ENCODE results near the gene WDPCP.

Gene WDPCP

GRCh38 chr2:63503818-63504217 lies 84.5 kb downstream of the WDPCP start:
- no peak for DNase-seq (ENCODE audit: extremely low read depth, low read depth)
- no peak for TF ChIP-seq CTCF (IDR thresholded peaks at IDR 0.05; ENCODE audit: low read depth, low read length)

GRCh38 chr2:63500398-63500797 lies 87.9 kb downstream of the WDPCP start:
- no peak for DNase-seq (ENCODE audit: extremely low read depth, low read depth)
- TF ChIP-seq CTCF (IDR thresholded peaks at IDR 0.05; ENCODE audit: low read depth, low read length) = no peak

- no peak for DNase-seq (ENCODE audit: extremely low read depth, low read depth)
- TF ChIP-seq CTCF (IDR thresholded peaks at IDR 0.05; ENCODE audit: low read depth, low read length) = no peak
Measured at GRCh38 chr2:63497576-63497975, 90.7 kb downstream of the WDPCP start.

- TF ChIP-seq CTCF (IDR thresholded peaks at IDR 0.05; ENCODE audit: low read depth, low read length) = no peak
Measured at GRCh38 chr2:63494968-63495367, 93.3 kb downstream of the WDPCP start.

GRCh38 chr2:63494100-63494499 lies 94.2 kb downstream of the WDPCP start:
- no peak for DNase-seq (ENCODE audit: extremely low read depth, low read depth)
- no peak for TF ChIP-seq CTCF (IDR thresholded peaks at IDR 0.05; ENCODE audit: low read depth, low read length)

More at GRCh38 chr2:63494968-63495367, 93.3 kb downstream of the WDPCP start:
- no peak for DNase-seq (ENCODE audit: extremely low read depth, low read depth)

GRCh38 chr2:63488118-63488713 lies 100.1 kb downstream of the WDPCP start:
- peak; percentile 82 for TF ChIP-seq CTCF (IDR thresholded peaks at IDR 0.05; ENCODE audit: low read depth, low read length)
- peak; percentile 4 for DNase-seq (ENCODE audit: extremely low read depth, low read depth)

- no peak for TF ChIP-seq CTCF (IDR thresholded peaks at IDR 0.05; ENCODE audit: low read depth, low read length)
- DNase-seq (ENCODE audit: extremely low read depth, low read depth) = no peak
Measured at GRCh38 chr2:63486861-63487290, 101.4 kb downstream of the WDPCP start.

Measured in AG09319 (cell line).